ENCODE data around the gene RNU2-63P. TPM values are rescaled to one million over a fixed set of nuclear protein-coding genes. Genes with fewer than 3 reads are reported as not detected.
A peak's percentile ranks its signal among the peaks of the same experiment; 100 is the strongest.

The RNU2-63P gene
- total and polyA plus RNA-seq, 12 donors = 4.9 to 45.8 (median 15.2) TPM; not detected in 9

DNA sequence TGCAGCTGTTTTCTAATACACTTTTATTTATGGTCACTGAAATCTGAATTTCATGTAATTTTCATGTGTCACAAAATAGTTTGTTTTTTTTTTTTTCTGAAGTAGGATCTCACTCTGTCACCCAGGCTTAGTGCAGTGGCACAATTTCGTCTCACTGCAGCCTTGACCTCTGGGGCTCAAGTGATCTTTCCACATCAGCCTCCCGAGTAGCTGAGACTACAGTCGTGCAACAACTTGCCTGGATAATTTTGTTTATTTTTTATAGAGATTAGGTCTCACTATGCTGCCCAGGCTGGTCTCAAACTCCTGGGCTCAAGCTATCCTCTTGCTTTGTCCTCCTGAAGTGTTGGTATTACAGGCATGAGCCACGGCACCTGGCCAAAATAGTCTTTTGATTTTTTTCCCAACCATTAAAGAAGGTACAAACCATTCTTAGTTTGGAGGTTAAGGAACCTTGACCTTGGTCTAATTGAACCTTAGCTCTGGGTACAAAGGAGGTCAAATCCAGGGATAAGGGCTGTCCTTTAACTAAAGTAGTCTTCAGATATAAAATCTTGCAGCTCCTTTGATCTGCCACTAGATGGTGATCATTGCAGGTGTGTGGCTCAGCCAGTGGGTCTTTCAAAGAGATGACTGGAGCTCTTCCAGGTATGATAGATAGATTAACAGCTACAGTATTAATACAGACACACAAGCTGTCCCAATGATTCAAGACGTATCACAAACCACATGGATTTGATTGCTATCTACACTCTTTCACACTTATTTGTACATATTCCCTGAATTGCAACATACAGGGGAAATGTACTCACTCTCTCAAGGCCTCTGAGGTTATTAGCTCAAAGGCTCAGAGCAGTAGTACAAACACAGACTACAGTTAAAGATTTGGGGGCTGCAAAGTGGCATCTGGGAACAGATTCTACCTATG is 43.9 kb upstream of the RNU2-63P start:
- WGBS, 4 donors = 27 to 37% (median 30%) methylated on average over 5 of the region's 5 CpGs
- intact Hi-C loops (cut with DNase I) = loop anchor here (2.0 to 5.0 kb wide), 2 partner anchors 102 to 103 kb away; no protein-coding TSS in a partner anchor
- Histone ChIP-seq H3K27me3 (no peaks in the 10 kb centered on the region), H3K4me1 (replicated peaks in 1 of 2) (peaks cover 0 to 5% of the 10 kb centered on the region in 2 donors), H3K27ac (no peak overlapping the region), H3K9me3 (replicated peaks in 1 of 3) (no peaks in the 10 kb centered on the region), H3K4me3 (no peak overlapping the region), H3K36me3 (replicated peaks in 1 of 2) (no peaks in the 10 kb centered on the region)
- DNase-seq = peak in 1 of 7 donors; percentile 28
- TF ChIP-seq, protein P1, sequence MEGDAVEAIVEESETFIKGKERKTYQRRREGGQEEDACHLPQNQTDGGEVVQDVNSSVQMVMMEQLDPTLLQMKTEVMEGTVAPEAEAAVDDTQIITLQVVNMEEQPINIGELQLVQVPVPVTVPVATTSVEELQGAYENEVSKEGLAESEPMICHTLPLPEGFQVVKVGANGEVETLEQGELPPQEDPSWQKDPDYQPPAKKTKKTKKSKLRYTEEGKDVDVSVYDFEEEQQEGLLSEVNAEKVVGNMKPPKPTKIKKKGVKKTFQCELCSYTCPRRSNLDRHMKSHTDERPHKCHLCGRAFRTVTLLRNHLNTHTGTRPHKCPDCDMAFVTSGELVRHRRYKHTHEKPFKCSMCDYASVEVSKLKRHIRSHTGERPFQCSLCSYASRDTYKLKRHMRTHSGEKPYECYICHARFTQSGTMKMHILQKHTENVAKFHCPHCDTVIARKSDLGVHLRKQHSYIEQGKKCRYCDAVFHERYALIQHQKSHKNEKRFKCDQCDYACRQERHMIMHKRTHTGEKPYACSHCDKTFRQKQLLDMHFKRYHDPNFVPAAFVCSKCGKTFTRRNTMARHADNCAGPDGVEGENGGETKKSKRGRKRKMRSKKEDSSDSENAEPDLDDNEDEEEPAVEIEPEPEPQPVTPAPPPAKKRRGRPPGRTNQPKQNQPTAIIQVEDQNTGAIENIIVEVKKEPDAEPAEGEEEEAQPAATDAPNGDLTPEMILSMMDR (IDR thresholded peaks at IDR 0.05) = peak; percentile 45 to 75 (median 68)
- no peak for TF ChIP-seq POLR2A (IDR thresholded peaks at IDR 0.05)

GRCh38 chr2:88058191-88058590 is 41.8 kb upstream of the RNU2-63P start:
- Histone ChIP-seq H3K4me3 (no peak overlapping the region), H3K36me3 (replicated peaks in 1 of 2) (no peaks in the 10 kb centered on the region), H3K4me1 (replicated peaks in 1 of 2) (peaks cover 17 to 21% of the 10 kb centered on the region in 2 donors), H3K27me3 (no peaks in the 10 kb centered on the region), H3K27ac (no peak overlapping the region), H3K9me3 (replicated peaks in 1 of 3) (no peaks in the 10 kb centered on the region)
- no peak for DNase-seq
- intact Hi-C loops (cut with DNase I) = loop anchor here (2.0 to 5.0 kb wide), 2 partner anchors 104 to 105 kb away; no protein-coding TSS in a partner anchor
- TF ChIP-seq, protein P1 (IDR thresholded peaks at IDR 0.05) = no peak
- TF ChIP-seq POLR2A (IDR thresholded peaks at IDR 0.05) = no peak
- WGBS, 4 donors = 79 to 89% (median 84%) methylated on average over 5 of the region's 5 CpGs

DNA sequence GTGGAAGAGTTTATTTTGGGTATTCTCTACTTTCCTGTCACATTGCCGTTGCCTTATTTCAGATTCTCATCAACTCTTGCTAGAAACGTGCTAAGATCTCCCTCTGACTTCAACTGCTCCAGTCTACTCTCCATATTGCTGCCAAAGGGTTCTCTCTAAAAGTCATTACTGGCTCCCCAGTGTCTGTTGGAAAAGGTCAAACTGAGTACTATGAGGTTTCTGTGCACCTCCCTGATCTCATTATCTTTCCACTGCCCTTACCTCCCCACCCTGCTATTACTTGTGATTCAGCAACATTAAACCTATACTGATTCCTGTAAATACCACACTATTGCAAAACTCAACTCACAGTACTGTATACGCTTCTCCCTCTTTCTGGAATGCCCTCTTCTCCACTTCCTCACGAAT is 41.1 kb upstream of the RNU2-63P start:
- H3K9me3 ChIP-seq (replicated peaks in 1 of 3) = no peaks in the 10 kb centered on the region
- 51 to 65% (median 58%) methylated on average over 4 of the region's 4 CpGs for WGBS, 4 donors
- H3K27me3 ChIP-seq = no peaks in the 10 kb centered on the region
- H3K36me3 ChIP-seq (replicated peaks in 1 of 2) = no peaks in the 10 kb centered on the region
- no peak overlapping the region for H3K27ac ChIP-seq
- TF ChIP-seq, protein P1 (IDR thresholded peaks at IDR 0.05) = no peak
- no peak for TF ChIP-seq POLR2A (IDR thresholded peaks at IDR 0.05)
- intact Hi-C loops (cut with DNase I) = loop anchor here in 1 of 2 donors (5.0 kb wide), 1 partner anchor 105 kb away; no protein-coding TSS in a partner anchor
- H3K4me3 ChIP-seq = no peak overlapping the region
- peaks cover 21 to 28% of the 10 kb centered on the region in 2 donors for H3K4me1 ChIP-seq (replicated peaks in 1 of 2)
- DNase-seq = no peak

DNA sequence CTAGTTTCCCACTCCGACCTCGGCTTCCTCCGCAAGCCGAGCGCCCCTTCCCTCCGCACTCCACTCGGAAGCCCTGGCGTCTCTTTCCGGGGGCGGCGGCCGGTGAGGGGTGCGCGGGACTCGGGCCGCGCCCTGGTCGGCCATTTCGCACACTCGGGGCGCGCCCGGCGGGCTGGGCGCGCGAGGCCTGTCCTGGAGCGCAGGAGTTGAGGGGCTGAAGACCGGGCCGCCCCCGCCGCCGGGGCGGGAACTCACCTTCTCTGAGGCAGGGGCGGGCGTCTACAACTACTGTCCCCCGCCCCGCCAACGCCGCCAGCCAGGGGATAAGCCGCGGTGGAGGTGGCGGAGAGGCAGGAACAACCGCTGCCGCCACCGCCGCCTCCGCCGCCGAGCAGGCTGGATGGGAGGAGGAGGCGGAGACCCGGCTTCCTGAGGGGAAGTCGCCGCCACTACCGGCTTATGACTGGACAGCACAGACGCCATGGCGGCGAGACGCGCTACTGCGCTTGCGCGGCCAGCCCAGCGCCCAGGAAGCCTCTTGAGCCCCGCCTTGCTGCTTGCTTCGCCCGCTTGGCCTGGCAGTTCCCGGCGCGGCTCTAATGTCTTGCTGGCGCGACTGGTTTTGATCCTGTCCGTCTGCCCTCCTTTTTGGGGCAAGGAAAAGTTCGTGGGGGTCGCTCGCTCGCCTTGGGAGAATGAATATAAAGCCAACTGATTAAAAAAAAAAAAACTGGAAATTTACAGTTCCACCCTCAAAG is 39.2 kb upstream of the RNU2-63P start, which contains the start of gene KRCC1:
TSS of gene KRCC1 (minus strand) at position 413 of the 758 bp plus-strand sequence. CDS start 27,220 bp downstream, outside the sequence.
- peak within 1 kb of the TSS; percentile 80 to 98 (median 95) for H3K27ac ChIP-seq
- intact Hi-C loops (cut with DNase I) = loop anchor here in 1 of 2 donors (5.0 kb wide), 1 partner anchor 107 kb away; no protein-coding TSS in a partner anchor
- H3K9me3 ChIP-seq (replicated peaks in 1 of 3) = no peaks in the 10 kb centered on the region
- H3K4me3 ChIP-seq = peak within 1 kb of the TSS; percentile 50 to 98 (median 80)
- DNase-seq = peak; percentile 95 to 97 (median 95)
- peak; percentile 92 to 95 for TF ChIP-seq POLR2A (IDR thresholded peaks at IDR 0.05)
- TF ChIP-seq, protein P1 (IDR thresholded peaks at IDR 0.05) = peak in 2 of 6 experiments; percentile 18 to 31
- no peaks in the 10 kb centered on the region for H3K27me3 ChIP-seq
- peaks cover 21 to 37% of the 10 kb centered on the region in 2 donors for H3K4me1 ChIP-seq (replicated peaks in 1 of 2)
- WGBS, 4 donors = 0% methylated on average over 18 to 77 of the region's 77 CpGs
- H3K36me3 ChIP-seq (replicated peaks in 1 of 2) = no peaks in the 10 kb centered on the region

All from adrenal gland (tissue), 12 donors.